ENCODE data around the gene ATPAF1.

DNA sequence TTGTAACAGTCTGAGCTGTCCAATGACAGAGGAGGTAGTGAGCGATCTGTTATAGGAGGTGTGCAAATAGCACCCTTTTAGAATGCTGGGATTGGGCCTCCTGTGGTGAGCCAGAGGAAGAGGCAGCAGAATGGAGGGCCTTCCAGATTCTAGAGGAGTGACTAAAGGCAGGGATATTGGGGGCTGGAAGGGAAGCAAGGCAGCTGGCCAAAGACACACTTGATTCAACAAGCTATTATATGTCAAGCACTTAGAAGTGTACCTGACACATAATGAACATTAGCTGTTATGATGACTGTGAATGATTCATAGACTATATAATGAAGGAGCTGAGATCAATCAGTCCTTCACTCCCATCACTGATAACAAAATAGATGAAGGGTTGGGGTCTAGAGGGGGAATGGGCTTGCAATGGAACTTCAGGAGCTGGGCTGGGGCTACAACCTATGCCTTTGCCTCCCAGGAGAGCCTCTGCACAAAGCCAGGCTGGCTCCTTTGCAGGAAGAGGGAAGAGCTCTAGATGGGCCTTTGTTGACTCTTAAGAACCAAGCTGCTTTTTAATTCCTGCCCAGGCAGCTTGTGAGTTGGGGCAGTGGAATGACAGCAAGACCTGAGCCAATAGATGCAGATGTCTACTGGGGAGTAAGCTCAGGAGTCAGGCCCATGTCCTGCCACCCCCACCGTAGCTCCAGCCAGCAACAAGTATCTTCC is 61.8 kb downstream of the ATPAF1 start:
- TF ChIP-seq, protein P1, sequence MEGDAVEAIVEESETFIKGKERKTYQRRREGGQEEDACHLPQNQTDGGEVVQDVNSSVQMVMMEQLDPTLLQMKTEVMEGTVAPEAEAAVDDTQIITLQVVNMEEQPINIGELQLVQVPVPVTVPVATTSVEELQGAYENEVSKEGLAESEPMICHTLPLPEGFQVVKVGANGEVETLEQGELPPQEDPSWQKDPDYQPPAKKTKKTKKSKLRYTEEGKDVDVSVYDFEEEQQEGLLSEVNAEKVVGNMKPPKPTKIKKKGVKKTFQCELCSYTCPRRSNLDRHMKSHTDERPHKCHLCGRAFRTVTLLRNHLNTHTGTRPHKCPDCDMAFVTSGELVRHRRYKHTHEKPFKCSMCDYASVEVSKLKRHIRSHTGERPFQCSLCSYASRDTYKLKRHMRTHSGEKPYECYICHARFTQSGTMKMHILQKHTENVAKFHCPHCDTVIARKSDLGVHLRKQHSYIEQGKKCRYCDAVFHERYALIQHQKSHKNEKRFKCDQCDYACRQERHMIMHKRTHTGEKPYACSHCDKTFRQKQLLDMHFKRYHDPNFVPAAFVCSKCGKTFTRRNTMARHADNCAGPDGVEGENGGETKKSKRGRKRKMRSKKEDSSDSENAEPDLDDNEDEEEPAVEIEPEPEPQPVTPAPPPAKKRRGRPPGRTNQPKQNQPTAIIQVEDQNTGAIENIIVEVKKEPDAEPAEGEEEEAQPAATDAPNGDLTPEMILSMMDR (IDR thresholded peaks at IDR 0.05) = no peak
- TF ChIP-seq POLR2A (IDR thresholded peaks at IDR 0.05) = no peak

Data from testis (tissue), 2 donors.